ENCODE measurements around the gene TULP3. TPM values are rescaled to one million over a fixed set of nuclear protein-coding genes. Genes with fewer than 3 reads are reported as not detected.
"Not testable (repeated sequence)": the region's sequence is repeated elsewhere in the genome, so short reads cannot be mapped to it uniquely, and the experiment has no call there.

TULP3 gene
- 10 to 100 TPM; 23.3 to 34.6 (median 25.8) TPM for polyA plus RNA-seq (ENCODE audit: insufficient read length in 10 of 10)
- long read RNA-seq, donor 1, partial matches to known transcripts = 0 of 1 reads
- long read RNA-seq, donor 1, other reads (novel, unspliced or antisense) = 0 of 1 reads
- long read RNA-seq, donor 2 = 0 reads
- long read RNA-seq, donor 3 = 0 reads
- long read RNA-seq, donor 4, partial matches to known transcripts = 8 of 12 reads
- long read RNA-seq, donor 4, other reads (novel, unspliced or antisense) = 0 of 12 reads
- long read RNA-seq, donor 5, partial matches to known transcripts = 0 of 2 reads
- long read RNA-seq, donor 5, other reads (novel, unspliced or antisense) = 0 of 2 reads
- long read RNA-seq, donor 6, partial matches to known transcripts = 0 of 2 reads
- long read RNA-seq, donor 6, other reads (novel, unspliced or antisense) = 0 of 2 reads
- long read RNA-seq, donor 7, partial matches to known transcripts = 0 of 3 reads
- long read RNA-seq, donor 7, other reads (novel, unspliced or antisense) = 0 of 3 reads
- long read RNA-seq, donor 8, partial matches to known transcripts = 0 of 4 reads
- long read RNA-seq, donor 8, other reads (novel, unspliced or antisense) = 0 of 4 reads
- long read RNA-seq, donor 9 = 0 reads

GRCh38 chr12:2890388-2891239 is at the start of gene TULP3:
Gene TULP3 (plus strand): TSS chr12:2890891. CDS start chr12:2890948, 57 bp downstream.
- peak; percentile 98 to 99 (median 98) for DNase-seq

- no peak for DNase-seq
Measured at GRCh38 chr12:2841056-2841650, 49.5 kb upstream of the TULP3 start.

- DNase-seq = no peak
Measured at GRCh38 chr12:2842948-2843347, 47.7 kb upstream of the TULP3 start.

- no peak for DNase-seq
Measured at GRCh38 chr12:2844786-2845185, 45.9 kb upstream of the TULP3 start.

- DNase-seq = peak in 2 of 3 donors; percentile 47 to 48
Measured at GRCh38 chr12:2845280-2845679, 45.4 kb upstream of the TULP3 start.

GRCh38 chr12:2851931-2852330 is 38.8 kb upstream of the TULP3 start:
- DNase-seq = no peak

GRCh38 chr12:2853626-2854025 is 37.1 kb upstream of the TULP3 start:
- DNase-seq = peak; percentile 73 to 90 (median 85)

GRCh38 chr12:2854669-2855453 is 35.8 kb upstream of the TULP3 start:
- no peak for DNase-seq

GRCh38 chr12:2855546-2855945 is 35.1 kb upstream of the TULP3 start:
- no peak for DNase-seq

- no peak for DNase-seq
Measured at GRCh38 chr12:2856051-2856450, 34.6 kb upstream of the TULP3 start.

- DNase-seq = no peak
Measured at GRCh38 chr12:2857021-2857431, 33.7 kb upstream of the TULP3 start, which contains the start of gene TEX52. Gene TEX52 (minus strand): TSS chr12:2857039. CDS start chr12:2857026, 13 bp downstream.

- no peak for DNase-seq
Measured at GRCh38 chr12:2857576-2857975, 33.1 kb upstream of the TULP3 start.

GRCh38 chr12:2858334-2858733 is 32.4 kb upstream of the TULP3 start:
- no peak for DNase-seq

GRCh38 chr12:2858944-2859421 is 31.7 kb upstream of the TULP3 start:
- no peak for DNase-seq

- no peak for DNase-seq
Measured at GRCh38 chr12:2860170-2860569, 30.5 kb upstream of the TULP3 start.

GRCh38 chr12:2862876-2863275 is 27.8 kb upstream of the TULP3 start:
- no peak for DNase-seq

- not testable (repeated sequence) for DNase-seq
Measured at GRCh38 chr12:2863402-2863801, 27.3 kb upstream of the TULP3 start.

GRCh38 chr12:2864198-2864597 is 26.5 kb upstream of the TULP3 start:
- no peak for DNase-seq

- DNase-seq = not testable (repeated sequence)
Measured at GRCh38 chr12:2868986-2869632, 21.6 kb upstream of the TULP3 start.

- peak in 1 of 3 donors; percentile 67 for DNase-seq
Measured at GRCh38 chr12:2876431-2877046, 14.2 kb upstream of the TULP3 start.

All from muscle of back (tissue), 13 donors.